NCI-H1092 treated with DMSO at 0.1 percent for 48 hours (cell line): ENCODE results near the gene DTX3.
A peak's percentile ranks its signal among the peaks of the same experiment; 100 is the strongest.

Source experiments
- DNase-seq: peaks from one replicate; lab custom pipeline; 2025; lab: John Stamatoyannopoulos, UW

The DTX3 gene

GRCh38 chr12:57620245-57620935 lies 15.8 kb downstream of the DTX3 start:
- DNase-seq = no peak

DNA sequence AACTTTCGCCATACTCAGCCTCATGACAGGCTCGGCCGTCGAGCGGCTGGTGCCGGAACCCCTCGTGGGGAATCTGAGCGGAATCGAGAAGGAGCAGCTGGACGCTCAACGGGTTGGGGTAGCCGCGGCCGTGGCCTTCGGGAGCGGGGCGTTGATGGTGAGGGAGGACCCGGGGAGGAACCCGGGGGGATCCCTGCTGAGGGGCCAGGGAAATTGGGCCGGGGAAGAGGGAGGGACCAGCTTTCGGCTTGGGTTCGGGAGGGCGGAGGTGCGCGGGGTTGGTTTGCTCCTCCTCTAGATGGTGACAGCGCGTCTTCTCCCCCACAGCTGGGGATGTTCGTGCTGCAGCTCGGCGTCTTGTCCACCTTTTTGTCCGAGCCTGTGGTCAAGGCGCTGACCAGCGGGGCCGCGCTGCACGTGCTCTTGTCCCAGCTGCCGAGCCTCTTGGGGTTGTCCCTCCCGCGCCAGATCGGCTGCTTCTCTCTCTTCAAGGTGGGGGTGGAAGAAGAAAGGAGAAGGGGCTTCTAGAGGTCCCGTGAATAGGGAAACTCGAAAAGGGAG lies 16.4 kb downstream of the DTX3 start:
- no peak for DNase-seq

GRCh38 chr12:57621497-57622292 lies 17.1 kb downstream of the DTX3 start:
- DNase-seq = peak; percentile 17

- DNase-seq = no peak
Observed at GRCh38 chr12:57622293-57623245, 17.9 kb downstream of the DTX3 start.

- no peak for DNase-seq
Observed at GRCh38 chr12:57623385-57623784, 18.8 kb downstream of the DTX3 start.

- no peak for DNase-seq
Observed at GRCh38 chr12:57623811-57624390, 19.3 kb downstream of the DTX3 start.

DNA sequence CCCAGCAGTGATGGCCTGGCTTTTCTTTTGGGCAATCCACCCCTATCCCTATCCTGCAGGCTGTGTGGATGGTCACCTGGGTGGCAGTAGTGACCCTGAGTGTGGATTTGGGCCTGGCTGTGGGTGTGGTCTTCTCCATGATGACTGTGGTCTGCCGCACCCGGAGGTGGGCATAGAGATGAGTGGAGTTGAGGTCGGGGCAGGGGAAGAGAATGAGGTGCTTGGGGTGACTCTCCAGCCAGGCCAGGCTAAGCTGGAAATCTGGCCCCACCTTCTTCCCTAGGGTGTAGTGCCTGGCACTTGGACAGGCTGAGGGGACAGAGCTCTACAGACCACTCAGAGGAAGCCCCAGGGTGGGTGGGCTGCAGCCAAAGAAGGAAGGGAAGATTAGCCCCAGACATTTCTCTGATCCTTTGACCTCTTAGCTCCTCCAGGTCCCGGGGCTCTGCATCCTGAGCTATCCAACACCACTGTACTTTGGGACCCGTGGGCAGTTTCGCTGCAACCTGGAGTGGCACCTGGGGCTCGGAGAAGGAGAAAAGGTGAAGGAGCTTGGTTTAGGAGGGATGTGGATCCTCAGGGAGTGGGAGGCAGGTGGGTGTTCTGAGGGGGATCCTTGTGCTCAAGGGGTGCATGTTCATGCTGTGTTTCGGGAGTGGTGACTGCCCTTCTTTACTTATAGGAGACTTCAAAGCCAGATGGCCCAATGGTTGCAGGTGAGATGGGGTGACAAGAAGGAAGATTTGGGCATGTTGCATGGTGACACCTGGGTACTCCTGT lies 20.0 kb downstream of the DTX3 start:
- no peak for DNase-seq

DNA sequence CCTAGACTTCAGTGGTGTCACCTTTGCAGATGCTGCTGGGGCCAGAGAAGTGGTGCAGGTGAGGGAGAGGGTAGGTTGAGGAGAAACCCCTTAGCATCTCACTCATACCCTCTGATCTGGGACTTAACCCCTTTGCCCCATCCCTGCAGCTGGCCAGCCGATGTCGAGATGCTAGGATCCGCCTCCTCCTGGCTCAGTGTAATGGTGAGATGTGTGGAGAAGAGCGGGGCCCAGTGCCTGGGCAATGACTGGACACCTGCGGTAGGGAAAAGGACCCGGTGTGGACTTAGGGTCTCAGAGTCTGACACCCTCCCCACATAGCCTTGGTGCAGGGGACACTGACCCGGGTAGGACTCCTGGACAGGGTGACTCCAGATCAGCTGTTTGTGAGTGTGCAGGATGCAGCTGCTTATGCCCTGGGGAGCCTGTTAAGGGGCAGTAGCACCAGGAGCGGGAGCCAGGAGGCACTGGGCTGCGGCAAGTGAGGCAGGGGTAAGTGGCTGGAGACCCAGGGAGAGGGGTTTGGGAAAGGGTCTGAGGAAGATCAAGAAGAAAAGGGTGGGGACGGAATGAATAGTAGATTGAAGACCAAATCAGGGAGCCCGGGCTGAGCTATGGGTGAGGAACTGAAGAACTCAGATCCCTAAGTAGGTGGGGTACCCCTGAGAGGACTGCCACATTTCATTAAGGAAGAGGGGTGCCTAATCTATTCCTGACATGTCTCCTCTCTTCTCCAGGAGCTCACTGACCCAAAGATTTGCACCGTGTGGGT lies 20.8 kb downstream of the DTX3 start:
- DNase-seq = no peak

DNA sequence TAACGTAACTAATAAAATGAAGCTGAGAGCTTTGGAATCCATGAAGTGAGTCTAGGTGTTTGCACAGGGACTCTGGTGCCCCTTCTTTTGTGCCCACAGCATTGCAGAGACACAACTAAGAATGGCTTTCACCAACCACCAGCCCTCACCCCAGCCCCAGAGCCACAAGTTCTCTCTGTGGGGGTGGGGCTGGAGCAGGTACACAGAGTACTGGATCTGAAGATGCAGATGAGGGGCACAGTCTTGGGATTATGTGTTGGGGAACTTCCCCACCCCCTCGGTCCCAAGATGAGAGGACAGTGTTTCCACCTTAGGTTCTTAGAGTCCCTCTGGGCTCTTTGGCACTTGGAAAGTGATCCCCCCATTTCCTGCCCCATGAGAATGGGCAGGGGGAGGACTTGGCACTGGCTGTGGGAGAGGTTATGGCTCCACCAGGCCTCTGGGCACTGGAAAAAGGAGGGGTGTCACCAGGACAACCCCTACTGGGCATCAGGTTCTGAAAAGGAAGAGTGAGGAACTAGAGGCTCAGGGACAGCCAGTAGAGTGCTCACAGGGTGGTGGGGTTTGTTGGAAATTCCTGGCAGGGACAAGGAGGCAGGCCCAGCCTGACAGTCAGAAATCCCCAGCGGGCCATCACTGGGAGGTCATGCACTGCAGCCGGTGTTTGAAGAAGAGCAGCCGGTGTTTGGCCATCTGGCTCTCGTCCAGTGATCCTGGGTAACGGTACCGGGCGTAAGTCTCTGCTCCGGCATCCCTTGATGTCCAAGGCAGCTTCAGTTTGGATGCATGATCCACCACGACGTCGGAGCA lies 21.7 kb downstream of the DTX3 start:
- DNase-seq = no peak

GRCh38 chr12:57626921-57627445 lies 22.4 kb downstream of the DTX3 start:
- no peak for DNase-seq

- DNase-seq = no peak
Observed at GRCh38 chr12:57627501-57628279, 23.1 kb downstream of the DTX3 start.

DNA sequence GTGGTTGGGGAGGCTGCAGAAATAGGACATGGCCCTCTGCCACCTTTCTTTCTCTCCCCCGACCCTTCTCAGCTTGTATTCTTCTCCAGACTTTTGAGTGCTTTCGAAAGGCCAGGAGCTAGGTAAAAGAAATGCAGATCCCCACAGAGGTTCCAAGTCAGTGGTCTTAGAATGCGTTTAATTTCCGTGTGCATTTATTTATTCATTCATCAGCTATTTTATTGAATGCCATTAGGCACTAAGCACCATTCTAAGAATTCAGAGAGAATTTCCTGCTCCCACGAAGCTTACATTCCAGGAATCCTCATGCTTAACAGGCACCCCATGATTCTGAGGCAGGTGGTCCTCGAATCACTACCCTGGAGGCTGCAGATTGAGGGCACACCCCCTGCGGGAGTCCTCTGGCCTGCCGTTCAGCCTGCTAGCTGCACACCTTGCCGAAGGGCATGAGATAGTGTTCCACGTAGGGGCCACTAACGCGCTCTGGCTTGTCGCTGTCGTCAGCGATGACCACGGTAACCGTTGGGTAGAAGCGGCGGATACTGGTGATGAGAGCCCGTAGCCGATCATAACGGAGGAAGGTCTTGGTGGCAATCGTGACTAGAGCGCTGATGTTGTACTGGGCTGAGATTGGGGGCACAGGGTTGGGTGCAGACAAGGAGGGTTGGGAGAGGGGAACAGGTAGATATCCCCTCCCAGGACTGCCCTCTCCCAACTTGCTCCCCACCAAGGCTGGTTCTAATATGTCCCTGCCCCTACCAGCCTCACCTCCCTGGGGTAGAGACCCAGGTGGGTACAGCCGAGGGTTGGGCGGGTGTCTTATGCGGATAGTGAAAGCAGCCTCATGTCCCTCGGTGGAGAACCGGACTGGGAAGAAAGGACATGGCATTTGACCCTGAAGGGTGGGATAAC lies 23.9 kb downstream of the DTX3 start:
- DNase-seq = no peak

GRCh38 chr12:57629897-57630471 lies 25.4 kb downstream of the DTX3 start:
- DNase-seq = no peak

DNA sequence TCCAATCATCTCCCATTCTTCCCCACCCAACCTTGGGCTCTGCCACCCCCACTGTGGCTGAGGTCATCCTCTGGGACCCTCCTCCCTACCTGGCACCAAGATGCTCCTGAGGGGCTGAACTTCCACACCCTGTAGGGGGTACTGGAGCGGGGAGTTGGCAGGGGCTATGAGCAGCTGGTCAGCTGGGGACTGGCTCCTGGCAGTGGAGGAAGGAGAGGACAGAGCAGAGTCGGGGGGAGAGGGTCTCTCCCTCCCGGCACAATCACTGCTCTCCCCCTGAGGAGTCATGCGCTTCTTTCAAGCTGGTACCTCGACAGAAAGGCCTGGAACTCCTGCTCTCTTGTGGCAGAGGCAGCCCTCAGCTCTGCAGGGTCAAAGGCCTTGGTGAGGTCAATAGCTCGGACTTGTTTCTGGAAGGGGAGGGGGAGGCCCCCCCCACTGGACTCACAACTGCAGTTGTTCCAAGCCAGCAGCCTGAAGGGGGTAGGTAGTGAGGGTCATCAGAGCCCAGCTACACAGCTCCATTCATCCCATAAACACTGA lies 26.3 kb downstream of the DTX3 start:
- DNase-seq = no peak

GRCh38 chr12:57631566-57632072 lies 27.0 kb downstream of the DTX3 start:
- no peak for DNase-seq
